ENCODE results near the gene CAPN12. TPM values are rescaled to one million over a fixed set of nuclear protein-coding genes. Genes with fewer than 3 reads are reported as not detected.

The CAPN12 gene
- total RNA-seq, 3 donors from 2014 or later, result 0.16 to 9.2 (median 4.1) TPM

DNA sequence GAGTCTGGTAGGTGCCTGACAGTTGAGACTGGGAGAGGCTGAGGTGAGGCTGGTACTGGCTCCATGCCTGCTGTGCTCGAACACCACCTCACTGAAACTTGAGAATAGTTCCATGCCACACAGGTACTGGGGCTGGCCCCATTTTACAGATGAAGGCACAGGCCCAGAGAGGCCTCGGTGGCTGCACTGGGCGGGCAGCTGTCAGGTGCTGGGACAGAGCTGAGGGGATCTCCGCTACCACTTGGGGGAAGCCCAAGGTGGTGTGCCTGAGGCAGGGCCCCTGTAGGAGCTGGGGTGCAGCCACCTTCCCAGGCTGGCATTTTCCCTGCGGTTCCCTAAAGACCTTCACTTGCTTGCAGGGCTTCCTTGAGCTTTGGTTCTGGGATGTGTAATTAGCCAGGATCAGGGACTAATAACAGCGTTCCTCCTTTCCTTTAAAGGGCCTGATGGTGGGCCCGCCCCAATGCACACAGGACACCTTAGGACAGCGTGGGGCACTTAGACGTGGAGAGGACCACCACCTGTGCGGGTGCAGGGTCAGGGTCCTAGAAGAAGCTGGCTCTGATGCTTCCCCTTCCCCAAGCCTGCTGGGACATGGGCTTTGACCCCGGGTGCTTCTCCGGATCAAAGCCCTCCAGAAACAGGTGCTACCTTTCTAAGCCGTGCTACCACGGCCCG, 23.6 kb downstream of the CAPN12 start:
- intact Hi-C loops (cut with DNase I; ENCODE audit: low total_unique reads), result no loop called here
- Histone ChIP-seq H3K36me3 (peaks cover 10% of the 10 kb centered on the region), H3K27me3 (no peaks in the 10 kb centered on the region), H3K4me3 (no peak overlapping the region), H3K9me3 (no peaks in the 10 kb centered on the region), H3K4me1 (peaks cover 12 to 24% of the 10 kb centered on the region in 2 donors), H3K27ac (peak overlapping the region; percentile 82 to 92)
- DNase-seq (ENCODE audit: low spot score in 2 of 2), result no peak
- TF ChIP-seq, protein P1, sequence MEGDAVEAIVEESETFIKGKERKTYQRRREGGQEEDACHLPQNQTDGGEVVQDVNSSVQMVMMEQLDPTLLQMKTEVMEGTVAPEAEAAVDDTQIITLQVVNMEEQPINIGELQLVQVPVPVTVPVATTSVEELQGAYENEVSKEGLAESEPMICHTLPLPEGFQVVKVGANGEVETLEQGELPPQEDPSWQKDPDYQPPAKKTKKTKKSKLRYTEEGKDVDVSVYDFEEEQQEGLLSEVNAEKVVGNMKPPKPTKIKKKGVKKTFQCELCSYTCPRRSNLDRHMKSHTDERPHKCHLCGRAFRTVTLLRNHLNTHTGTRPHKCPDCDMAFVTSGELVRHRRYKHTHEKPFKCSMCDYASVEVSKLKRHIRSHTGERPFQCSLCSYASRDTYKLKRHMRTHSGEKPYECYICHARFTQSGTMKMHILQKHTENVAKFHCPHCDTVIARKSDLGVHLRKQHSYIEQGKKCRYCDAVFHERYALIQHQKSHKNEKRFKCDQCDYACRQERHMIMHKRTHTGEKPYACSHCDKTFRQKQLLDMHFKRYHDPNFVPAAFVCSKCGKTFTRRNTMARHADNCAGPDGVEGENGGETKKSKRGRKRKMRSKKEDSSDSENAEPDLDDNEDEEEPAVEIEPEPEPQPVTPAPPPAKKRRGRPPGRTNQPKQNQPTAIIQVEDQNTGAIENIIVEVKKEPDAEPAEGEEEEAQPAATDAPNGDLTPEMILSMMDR (IDR thresholded peaks at IDR 0.05), result no peak
- no peak for TF ChIP-seq POLR2A (IDR thresholded peaks at IDR 0.05)
- no peak for TF ChIP-seq POLR2AphosphoS5 (IDR thresholded peaks at IDR 0.05)

DNA sequence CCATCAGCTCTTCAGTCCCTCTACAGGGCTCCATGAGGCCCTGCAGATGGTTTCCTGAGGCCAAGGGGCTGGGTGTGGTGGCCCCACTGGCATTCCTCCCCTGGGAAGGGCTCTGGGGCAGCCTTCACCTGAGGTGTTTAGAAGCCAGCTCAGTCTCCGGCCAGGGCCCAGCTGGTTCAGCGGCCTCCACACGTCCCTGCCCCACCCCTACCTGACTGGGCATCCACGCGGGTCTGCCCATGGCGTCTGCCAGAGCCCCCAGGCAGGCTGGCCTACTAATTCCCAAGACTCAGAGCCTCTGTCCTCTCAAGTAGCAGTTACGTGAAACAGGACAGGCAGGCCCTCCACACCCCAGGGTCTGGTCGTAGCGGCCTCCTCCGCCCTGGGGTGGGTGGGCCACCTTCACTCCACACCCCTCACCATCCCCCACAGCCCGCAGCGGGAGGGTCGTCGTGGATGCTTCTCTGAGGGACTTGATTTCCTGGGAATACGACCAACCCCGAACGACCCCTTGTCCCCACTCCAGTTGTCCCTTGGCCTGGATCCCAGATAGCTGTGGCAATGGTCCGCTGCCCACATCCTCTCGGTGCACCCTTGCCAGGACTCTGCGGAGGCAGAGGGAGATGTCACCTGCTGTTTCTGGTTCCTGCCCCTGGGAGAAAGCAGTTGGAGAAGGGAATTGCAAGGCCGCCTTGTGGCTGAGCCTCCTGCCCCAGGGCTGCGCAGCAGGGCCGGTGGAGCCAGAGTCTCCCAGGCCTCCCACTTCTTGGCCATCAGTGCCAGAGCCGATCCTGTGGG, 24.3 kb downstream of the CAPN12 start:
- peak overlapping the region; percentile 82 to 92 for H3K27ac ChIP-seq
- peaks cover 12 to 24% of the 10 kb centered on the region in 2 donors for H3K4me1 ChIP-seq
- H3K36me3 ChIP-seq, result peaks cover 10% of the 10 kb centered on the region
- TF ChIP-seq POLR2A (IDR thresholded peaks at IDR 0.05) (no peak), POLR2AphosphoS5 (IDR thresholded peaks at IDR 0.05) (peak in 2 of 3 donors; percentile 21 to 55)
- TF ChIP-seq, protein P1 (IDR thresholded peaks at IDR 0.05), result peak in 2 of 3 donors; percentile 12 to 46
- peak overlapping the region in 1 of 3 donors; percentile 13 for H3K4me3 ChIP-seq
- no peaks in the 10 kb centered on the region for H3K27me3 ChIP-seq
- H3K9me3 ChIP-seq, result no peaks in the 10 kb centered on the region
- intact Hi-C loops (cut with DNase I; ENCODE audit: low total_unique reads), result no loop called here
- peak in 1 of 2 donors; percentile 87 for DNase-seq (ENCODE audit: low spot score in 2 of 2)

DNA sequence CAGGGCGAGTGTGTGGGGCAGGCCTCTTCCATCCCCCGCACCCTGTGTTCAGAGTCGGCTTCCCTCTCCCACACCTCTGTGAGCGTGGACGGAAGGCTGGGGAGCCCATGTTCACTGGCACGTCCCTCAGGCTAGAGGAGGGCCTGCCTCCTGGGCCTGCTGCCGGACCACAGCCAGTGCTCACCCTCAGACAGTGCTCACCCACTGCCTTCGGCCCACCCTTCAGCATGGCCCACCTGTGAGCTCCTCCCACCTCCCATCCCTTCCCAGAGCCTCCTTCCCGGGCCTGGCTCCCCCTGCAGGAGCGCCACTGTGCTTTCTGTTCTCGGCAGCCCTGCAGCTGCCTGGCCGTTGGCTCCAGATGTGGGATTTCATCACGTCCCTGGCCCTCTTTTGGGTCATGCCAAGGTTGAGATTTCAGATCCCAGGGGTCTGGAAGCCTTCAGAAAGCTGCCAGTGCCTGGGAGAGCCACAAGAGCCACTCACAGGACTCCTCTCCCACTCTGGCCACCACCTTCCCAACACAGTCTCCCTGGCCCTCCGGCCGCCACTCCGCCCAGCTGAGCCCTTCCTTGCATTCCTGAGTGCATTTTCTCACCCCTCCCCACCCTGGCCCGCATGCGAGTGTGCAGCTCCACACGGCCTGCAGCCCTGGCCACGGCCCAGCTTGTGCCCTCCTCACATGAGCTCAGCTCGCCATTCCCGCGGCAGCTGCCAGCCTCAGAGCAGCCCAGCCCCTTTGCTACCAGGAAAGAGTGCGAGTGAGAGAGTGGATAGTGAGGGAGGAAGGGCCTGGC, 25.3 kb downstream of the CAPN12 start:
- H3K27me3 ChIP-seq, result no peaks in the 10 kb centered on the region
- H3K4me1 ChIP-seq, result peaks cover 12 to 24% of the 10 kb centered on the region in 2 donors
- no peak for TF ChIP-seq POLR2AphosphoS5 (IDR thresholded peaks at IDR 0.05)
- TF ChIP-seq, protein P1 (IDR thresholded peaks at IDR 0.05), result no peak
- TF ChIP-seq POLR2A (IDR thresholded peaks at IDR 0.05), result no peak
- peaks cover 10% of the 10 kb centered on the region for H3K36me3 ChIP-seq
- H3K4me3 ChIP-seq, result no peak overlapping the region
- no peak for DNase-seq (ENCODE audit: low spot score in 2 of 2)
- intact Hi-C loops (cut with DNase I; ENCODE audit: low total_unique reads), result no loop called here
- peak overlapping the region; percentile 82 to 92 for H3K27ac ChIP-seq
- no peaks in the 10 kb centered on the region for H3K9me3 ChIP-seq

DNA sequence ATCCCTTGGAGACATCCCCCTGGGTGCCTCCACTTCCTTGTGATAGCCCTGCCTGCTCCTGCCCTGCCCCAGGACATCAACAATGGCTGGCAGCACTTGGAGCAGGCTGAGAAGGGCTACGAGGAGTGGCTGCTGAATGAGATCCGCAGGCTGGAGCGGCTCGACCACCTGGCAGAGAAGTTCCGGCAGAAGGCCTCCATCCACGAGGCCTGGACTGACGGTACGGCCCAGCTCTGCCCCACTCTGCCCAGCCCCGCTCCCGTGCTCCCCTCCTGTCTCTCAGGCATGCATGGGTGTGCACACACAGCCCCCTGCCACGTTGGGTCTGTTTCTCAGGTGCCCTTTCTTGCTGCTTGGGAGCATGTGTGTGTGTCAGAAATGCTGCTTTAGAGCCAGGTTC, 26.4 kb downstream of the CAPN12 start:
- TF ChIP-seq, protein P1 (IDR thresholded peaks at IDR 0.05), result no peak
- no peak for TF ChIP-seq POLR2AphosphoS5 (IDR thresholded peaks at IDR 0.05)
- no peak for TF ChIP-seq POLR2A (IDR thresholded peaks at IDR 0.05)
- Histone ChIP-seq H3K4me1 (peaks cover 13 to 28% of the 10 kb centered on the region in 2 donors), H3K27ac (peak overlapping the region; percentile 82 to 92), H3K9me3 (no peaks in the 10 kb centered on the region), H3K36me3 (peaks cover 10% of the 10 kb centered on the region), H3K27me3 (no peaks in the 10 kb centered on the region), H3K4me3 (no peak overlapping the region)
- intact Hi-C loops (cut with DNase I; ENCODE audit: low total_unique reads), result no loop called here
- no peak for DNase-seq (ENCODE audit: low spot score in 2 of 2)
